GM10266 (cell line): ENCODE results near the gene SLC13A2.

ENCODE experiments used
- DNase-seq: peaks from one replicate; pipeline ENCODE4 v3.0.0; 2012; ENCODE audit errors: extremely low spot score
- TF ChIP-seq, protein P1 (sequence below): IDR thresholded peaks from 2 replicates; pipeline ENCODE4 v1.5.1; 2012; ENCODE audit warnings: mild to moderate bottlenecking, low read depth; ENCODE audit not compliant: control insufficient read depth, insufficient read depth; ENCODE audit errors: missing control alignments

The SLC13A2 gene

GRCh38 chr17:28487881-28488532 is 14.6 kb downstream of the SLC13A2 start:
- no peak for DNase-seq

DNA sequence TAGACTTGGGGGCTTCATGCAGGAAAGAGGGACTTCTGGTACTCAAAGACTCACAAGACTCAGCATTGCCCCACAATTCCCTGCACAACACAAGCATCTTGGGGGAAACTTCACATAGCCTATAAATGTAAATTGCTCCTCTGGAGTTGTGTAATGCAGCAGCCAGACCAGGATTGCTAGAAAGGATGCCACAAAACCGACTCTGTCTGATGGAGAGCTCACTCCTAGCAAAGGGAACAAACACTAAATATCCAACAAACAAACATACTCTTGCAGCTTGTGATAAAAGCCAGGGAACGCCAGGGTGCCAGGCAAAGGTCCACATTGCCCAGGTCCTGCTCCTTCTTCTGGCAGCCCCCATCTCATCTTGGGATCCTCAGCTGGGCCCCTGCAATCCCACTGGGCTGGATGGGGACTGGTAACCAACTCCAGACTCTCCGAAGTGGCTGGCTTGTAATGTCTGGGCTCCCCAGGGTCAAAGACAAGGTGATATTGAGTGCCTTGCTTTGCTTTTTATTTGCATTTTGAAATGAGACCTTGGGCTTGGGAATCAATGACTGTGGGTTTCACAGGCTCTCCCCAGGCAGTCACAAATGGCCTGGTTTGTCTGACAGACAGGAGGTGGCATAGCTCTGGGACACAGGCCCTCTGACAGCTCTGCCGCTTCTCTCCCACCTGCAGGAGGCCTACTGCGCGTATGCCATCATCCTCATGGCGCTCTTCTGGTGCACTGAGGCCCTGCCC is 15.3 kb downstream of the SLC13A2 start:
- no peak for DNase-seq

More at GRCh38 chr17:28487881-28488532, 14.6 kb downstream of the SLC13A2 start:
- TF ChIP-seq, protein P1, sequence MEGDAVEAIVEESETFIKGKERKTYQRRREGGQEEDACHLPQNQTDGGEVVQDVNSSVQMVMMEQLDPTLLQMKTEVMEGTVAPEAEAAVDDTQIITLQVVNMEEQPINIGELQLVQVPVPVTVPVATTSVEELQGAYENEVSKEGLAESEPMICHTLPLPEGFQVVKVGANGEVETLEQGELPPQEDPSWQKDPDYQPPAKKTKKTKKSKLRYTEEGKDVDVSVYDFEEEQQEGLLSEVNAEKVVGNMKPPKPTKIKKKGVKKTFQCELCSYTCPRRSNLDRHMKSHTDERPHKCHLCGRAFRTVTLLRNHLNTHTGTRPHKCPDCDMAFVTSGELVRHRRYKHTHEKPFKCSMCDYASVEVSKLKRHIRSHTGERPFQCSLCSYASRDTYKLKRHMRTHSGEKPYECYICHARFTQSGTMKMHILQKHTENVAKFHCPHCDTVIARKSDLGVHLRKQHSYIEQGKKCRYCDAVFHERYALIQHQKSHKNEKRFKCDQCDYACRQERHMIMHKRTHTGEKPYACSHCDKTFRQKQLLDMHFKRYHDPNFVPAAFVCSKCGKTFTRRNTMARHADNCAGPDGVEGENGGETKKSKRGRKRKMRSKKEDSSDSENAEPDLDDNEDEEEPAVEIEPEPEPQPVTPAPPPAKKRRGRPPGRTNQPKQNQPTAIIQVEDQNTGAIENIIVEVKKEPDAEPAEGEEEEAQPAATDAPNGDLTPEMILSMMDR: no peak

DNA sequence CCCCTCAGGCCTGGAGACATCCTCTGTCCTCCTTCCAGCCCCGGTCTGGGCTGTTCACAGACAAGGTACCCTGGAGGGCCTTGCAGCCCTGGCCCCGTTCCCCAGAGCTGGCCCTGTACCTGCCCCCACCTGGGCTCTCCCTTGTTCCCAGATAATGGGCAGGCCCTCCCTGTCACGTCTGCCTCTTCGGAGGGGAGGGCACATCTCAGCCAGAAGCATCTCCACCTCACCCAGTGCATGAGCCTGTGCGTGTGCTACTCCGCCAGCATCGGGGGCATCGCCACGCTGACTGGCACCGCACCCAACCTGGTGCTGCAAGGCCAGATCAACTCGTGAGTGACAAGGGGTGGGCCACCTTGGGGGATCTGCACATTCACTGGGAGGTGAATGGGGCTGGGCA is 17.8 kb downstream of the SLC13A2 start:
- DNase-seq: no peak
- TF ChIP-seq, protein P1: no peak

More for the DNA sequence above, 15.3 kb downstream of the SLC13A2 start:
- TF ChIP-seq, protein P1: no peak

DNA sequence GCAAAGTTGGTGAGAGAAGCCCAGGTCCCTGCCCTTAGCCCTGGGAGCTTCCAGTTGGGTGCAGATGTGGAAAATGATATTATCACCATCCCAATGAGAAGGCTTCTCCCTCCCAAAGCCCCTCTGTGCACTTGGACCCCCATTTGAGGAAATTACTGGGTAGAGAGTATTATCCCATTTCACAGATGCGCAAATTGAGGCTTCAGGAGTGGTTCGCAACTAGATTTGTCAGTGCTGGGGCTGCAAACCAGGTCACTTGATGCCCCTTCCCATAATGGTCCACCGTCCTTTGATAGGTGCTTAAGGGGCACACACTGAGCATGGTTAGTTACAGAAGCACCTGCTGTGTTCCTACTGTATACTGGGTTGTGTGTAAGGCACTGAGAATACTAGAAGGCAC is 18.4 kb downstream of the SLC13A2 start:
- no peak for DNase-seq
- TF ChIP-seq, protein P1: no peak

DNA sequence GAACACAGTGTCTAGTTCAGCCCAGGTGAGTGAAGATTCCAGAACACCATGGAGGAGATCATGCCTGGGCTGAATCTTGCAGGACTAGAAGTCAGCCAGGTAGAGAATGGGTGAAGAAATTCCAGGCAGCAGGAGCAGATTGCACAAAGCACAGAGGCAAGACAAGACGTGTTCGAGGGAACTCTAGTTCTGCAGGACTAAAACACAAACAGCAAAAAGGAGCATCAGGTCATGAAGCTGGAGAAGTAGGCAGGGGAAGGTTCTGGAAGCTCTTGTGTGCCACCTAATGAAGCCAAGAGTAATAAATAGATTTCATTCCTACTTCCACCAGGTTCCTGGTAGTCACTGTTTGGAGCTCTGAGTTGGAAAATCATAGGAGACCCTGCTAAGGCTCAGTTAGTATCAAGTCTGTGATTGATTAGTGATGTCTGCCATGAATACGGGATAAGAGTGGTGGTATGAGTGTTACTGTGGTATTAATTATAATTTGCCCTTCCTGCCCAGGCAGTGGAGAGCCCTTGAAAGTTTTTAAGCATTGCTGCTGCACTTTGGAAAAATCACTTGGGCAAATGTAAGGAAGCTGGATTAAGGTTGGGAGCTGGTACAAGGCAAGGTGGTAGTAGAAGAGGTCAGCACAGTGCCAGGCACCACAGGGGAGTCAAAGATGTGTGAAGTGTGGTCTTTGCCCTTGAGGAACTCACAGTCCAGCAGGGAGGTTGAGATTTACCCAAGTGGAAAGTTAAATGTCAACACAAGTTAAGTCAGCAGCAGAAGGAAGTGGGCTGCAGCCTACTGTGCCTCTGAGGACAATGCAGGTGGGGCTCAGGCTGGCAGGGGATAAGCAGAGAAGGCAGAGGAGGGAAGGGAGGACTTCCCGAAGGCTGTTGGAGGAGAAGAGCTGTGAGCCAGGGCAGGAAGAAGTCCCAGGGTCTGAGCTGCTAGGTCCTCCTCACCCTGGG is 19.2 kb downstream of the SLC13A2 start:
- no peak for DNase-seq
- TF ChIP-seq, protein P1: no peak

GRCh38 chr17:28493460-28493859 is 20.0 kb downstream of the SLC13A2 start:
- TF ChIP-seq, protein P1: no peak
- no peak for DNase-seq
